Breast epithelium (tissue), 3 donors: ENCODE results near the gene SLC26A2.

Source experiments
- CTCF ChIP-seq, 3 donors: fragments of 450-650 bp; IDR thresholded peaks; one replicate each; pipeline ENCODE4 v1.5.1; 2016 to 2017; ENCODE audit warnings: antibody characterized with exemption in 3 of 3, mild to moderate bottlenecking in 3 of 3, moderate library complexity in 3 of 3
- POLR2A ChIP-seq: fragments of 450-650 bp; IDR thresholded peaks from one replicate; pipeline ENCODE4 v1.6.1; 2016; ENCODE audit warnings: antibody characterized with exemption, mild to moderate bottlenecking, moderate library complexity

DNA sequence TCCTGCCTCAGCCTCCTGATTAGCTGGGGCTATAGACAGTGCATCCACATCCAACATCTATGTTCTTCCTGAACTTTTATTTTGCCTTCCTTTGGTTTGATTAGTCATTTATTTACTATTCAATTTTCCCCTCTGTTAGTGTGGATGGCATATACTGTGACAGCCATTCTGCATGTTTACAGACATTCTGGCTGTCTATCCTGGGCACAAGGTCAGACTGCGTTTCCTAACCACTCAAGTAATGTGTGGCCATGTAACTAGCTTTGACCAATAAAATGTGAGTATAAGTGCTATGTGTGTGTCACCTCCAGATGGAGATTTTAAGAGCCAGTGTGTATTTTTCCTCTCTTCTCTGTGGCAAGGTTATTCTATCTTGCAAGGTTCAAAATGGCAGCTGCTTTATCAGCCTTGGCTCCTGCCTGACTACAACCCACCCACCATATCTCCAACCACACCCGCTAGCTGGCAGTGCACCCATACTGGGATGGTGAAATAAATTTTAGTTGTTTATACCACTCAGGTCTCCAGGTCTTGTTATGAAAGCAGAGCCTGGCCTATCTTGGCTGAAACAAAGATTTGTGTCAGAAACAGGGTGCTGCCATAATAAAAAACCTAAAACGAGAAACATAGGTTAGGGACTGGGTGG is 48.2 kb upstream of the SLC26A2 start:
- TF ChIP-seq CTCF (IDR thresholded peaks at IDR 0.05) (no peak), POLR2A (no peak)
